Right lobe of liver (tissue), 6 donors: ENCODE data around the gene GATA2. TPM values are rescaled to one million over a fixed set of nuclear protein-coding genes. Genes with fewer than 3 reads are reported as not detected.

Experiments
- ATAC-seq, 4 donors: fragments of 200-7000 bp; cut with Tn5 transposase; one replicate each; pipeline ENCODE4 v1.9.1; 2020; ENCODE audit warnings: mild to moderate bottlenecking in 4 of 4, moderate library complexity in 4 of 4
- DNase-seq, 3 donors: peaks; one replicate each; pipeline ENCODE4 v3.0.0-alpha.2; 2020
- H3K27ac ChIP-seq, 3 donors: fragments of 200-600 bp; one replicate each; pipeline ENCODE4 v1.8.0; 2022
- H3K27me3 ChIP-seq, 2 donors: fragments of 200-600 bp; one replicate each; pipeline ENCODE4 v1.8.0; 2022
- H3K36me3 ChIP-seq, 4 donors: fragments of 200-600 bp; sonication (generic) in 1 of 4; one replicate each; pipeline versions ENCODE4 v1.5.1 to v1.8.0; 2017 to 2022; ENCODE audit warnings: control low read depth in 1 of 4
- H3K4me1 ChIP-seq, 4 donors: fragments of 200-600 bp; sonication (generic) in 1 of 4; one replicate each; pipeline versions ENCODE4 v1.5.1 to v1.8.0; 2017 to 2022; ENCODE audit warnings: control low read depth in 1 of 4
- H3K4me3 ChIP-seq, 3 donors: fragments of 200-600 bp; one replicate each; pipeline ENCODE4 v1.8.0; 2022
- H3K9me3 ChIP-seq, 4 donors: fragments of 200-600 bp; sonication (generic) in 1 of 4; one replicate each; pipeline versions ENCODE4 v1.5.1 to v1.8.0; 2017 to 2022; ENCODE audit warnings: control low read depth in 1 of 4
- POLR2A ChIP-seq: fragments of 450-650 bp; IDR thresholded peaks from one replicate; pipeline ENCODE4 v1.6.1; 2017; ENCODE audit warnings: antibody characterized with exemption, mild to moderate bottlenecking
- WGBS: methylation state at CpG from one replicate; pipeline ENCODE4 v1.1.6; 2018; ENCODE audit warnings: low coverage, low lambda C conversion rate; ENCODE audit not compliant: insufficient coverage; ENCODE audit errors: missing lambda C conversion rate; 5-methylcytosine and 5-hydroxymethylcytosine counted together
- intact Hi-C, 2 donors: fragments of 100-400 bp; cut with DNase I; formaldehyde crosslinking; loops; one replicate each; pipeline versions ENCODE4 v1.11.2 to v1.14.1; 2022
- total RNA-seq, 6 experiments: library from RNA; depleted of rRNA in 2 of 6; stranded (reverse); fragments of >200 nt in 2 of 6; fragmentation: NEBNext Ultra II Directional in 3 of 6; extraction: Animal tissue kit (Norgen Biotek cat#: 25700) in 3 of 6; gene quantifications; one replicate each; pipeline versions ENCODE4 v1.1.0 to v1.2.4, GENCODE V29; 2016 to 2023
- TF ChIP-seq, protein P1 (sequence below), 4 donors: fragments of 200-600 bp in 3 of 4; fragments of 450-650 bp in 1 of 4; IDR thresholded peaks; one replicate each; pipeline versions ENCODE4 v1.5.1 to v1.8.0; 2016 to 2022; ENCODE audit warnings: antibody characterized with exemption in 4 of 4, mild to moderate bottlenecking in 2 of 4
- donor health status: DM: no; HTN: yes; CAD: no.
- donor health status: DM: no; HTN: no; CAD: no.
- donor health status: DM: no; HTN: no; CAD: no.
- donor health status: DM: no; HTN: yes; CAD: no.
- donor health status: DM: no; HTN: yes; CAD: no.

GATA2 gene
- total RNA-seq, 6 experiments from 2014 or later: 0.60 to 1.3 (median 0.76) TPM

GRCh38 chr3:128493570-128494366 is 767 bp upstream of the GATA2 start:
- DNase-seq (peak in 1 of 3 donors; percentile 30), ATAC-seq (no peak)
- TF ChIP-seq, protein P1, sequence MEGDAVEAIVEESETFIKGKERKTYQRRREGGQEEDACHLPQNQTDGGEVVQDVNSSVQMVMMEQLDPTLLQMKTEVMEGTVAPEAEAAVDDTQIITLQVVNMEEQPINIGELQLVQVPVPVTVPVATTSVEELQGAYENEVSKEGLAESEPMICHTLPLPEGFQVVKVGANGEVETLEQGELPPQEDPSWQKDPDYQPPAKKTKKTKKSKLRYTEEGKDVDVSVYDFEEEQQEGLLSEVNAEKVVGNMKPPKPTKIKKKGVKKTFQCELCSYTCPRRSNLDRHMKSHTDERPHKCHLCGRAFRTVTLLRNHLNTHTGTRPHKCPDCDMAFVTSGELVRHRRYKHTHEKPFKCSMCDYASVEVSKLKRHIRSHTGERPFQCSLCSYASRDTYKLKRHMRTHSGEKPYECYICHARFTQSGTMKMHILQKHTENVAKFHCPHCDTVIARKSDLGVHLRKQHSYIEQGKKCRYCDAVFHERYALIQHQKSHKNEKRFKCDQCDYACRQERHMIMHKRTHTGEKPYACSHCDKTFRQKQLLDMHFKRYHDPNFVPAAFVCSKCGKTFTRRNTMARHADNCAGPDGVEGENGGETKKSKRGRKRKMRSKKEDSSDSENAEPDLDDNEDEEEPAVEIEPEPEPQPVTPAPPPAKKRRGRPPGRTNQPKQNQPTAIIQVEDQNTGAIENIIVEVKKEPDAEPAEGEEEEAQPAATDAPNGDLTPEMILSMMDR (IDR thresholded peaks at IDR 0.05): no peak
- no peak for TF ChIP-seq POLR2A
- H3K4me1 ChIP-seq: peaks cover 2 to 42% (median 5%) of the 10 kb centered on the region in 4 donors
- peaks cover 25 to 61% of the 10 kb centered on the region in 2 donors for H3K27me3 ChIP-seq
- H3K27ac ChIP-seq: no peak overlapping the region
- no peaks in the 10 kb centered on the region for H3K9me3 ChIP-seq
- H3K36me3 ChIP-seq: no peaks in the 10 kb centered on the region
- no peak overlapping the region for H3K4me3 ChIP-seq
- 23% methylated on average over 6 of the region's 13 CpGs for WGBS
- intact Hi-C loops: loop anchor here in 1 of 2 donors (10.0 kb wide), 1 partner anchor 419 kb away; no protein-coding TSS in a partner anchor

DNA sequence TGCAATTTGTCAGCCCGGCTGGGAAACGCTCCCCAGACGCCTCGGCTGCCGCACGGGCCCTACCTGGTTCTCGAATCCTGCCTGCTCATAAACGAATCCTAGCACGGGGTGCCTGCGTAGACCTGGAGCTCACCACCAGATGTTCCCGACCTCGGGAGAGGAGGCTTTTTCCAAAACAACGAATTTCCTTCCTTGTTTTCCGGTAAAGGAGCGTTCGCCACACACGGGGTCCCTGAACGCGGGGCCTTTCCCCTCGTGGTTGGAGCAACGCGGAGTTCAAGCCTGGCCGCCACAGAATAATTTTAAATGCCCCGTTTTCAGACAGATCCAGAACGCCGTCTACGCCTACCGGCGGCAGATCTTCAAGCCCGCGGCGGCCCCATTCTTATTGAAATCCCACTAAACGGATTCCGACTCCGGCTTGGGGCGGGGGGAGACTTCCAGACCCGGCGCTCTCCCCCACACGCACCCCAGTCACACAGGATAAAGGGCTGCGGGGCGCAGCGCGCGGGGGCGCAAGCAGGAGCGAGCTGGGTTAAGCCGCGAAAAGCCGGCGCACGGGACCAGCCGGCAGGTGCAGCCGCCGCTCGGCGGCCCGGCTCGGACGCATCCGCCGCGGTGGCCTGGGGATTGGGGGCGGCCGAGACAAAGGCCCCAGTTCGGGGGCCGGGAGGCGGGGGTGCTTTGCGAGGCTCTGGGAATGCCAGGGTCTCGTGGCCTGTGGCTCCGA is 895 bp downstream of the GATA2 start:
- Histone ChIP-seq H3K27me3 (peaks cover 25 to 68% of the 10 kb centered on the region in 2 donors), H3K9me3 (no peaks in the 10 kb centered on the region), H3K4me3 (no peak overlapping the region), H3K27ac (no peak overlapping the region), H3K36me3 (no peaks in the 10 kb centered on the region), H3K4me1 (peaks cover under 1 to 54% (median 6%) of the 10 kb centered on the region in 4 donors)
- ATAC-seq (no peak), DNase-seq (peak in 1 of 3 donors; percentile 35)
- intact Hi-C loops: loop anchor here in 1 of 2 donors (10.0 kb wide), 1 partner anchor 417 kb away; no protein-coding TSS in a partner anchor
- 18% methylated on average over 23 of the region's 70 CpGs for WGBS
- TF ChIP-seq, protein P1 (IDR thresholded peaks at IDR 0.05): no peak
- no peak for TF ChIP-seq POLR2A

- intact Hi-C loops: loop anchor here in 1 of 2 donors (10.0 kb wide), 1 partner anchor 417 kb away; no protein-coding TSS in a partner anchor
These were observed 1.4 kb downstream of the GATA2 start for GRCh38 chr3:128491691-128491940.

DNA sequence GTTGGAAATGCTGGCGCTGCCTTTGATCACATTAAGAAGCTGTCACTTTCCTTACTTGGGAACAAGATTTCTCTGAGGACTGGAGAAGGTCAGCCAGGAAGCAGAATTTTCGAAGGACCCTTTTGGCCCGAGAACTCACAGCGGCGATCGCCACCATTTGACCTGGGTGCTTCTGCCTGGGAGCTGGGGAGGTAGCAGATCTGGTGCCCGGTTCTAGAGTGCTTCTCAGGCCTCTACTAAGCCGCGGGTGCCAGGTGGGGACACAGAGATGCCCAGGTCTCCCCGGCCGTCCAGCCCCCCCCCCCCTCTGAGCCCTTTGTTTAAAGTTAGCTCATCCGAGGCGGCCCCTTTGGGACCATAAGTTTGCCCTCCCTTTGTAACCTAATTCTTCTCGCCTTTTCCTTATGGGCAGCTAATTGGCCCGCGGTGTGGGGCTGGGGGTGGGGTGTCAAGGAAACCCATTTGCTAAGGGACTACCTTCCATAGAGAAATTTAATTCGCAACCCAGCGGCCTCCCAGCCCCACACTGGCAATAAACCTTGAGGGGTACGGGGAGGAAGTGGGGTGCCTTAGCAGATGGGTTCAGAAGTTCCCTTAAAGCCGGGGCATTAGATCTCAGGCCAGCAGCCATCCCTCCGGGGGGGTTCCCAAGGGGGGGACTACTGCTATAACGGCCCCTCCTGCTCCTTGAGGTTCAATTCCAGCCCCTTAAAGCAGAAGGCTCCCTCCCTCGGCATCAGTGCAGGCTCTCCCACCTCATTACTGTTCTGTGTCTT is 1.9 kb downstream of the GATA2 start:
- 17% methylated on average over 13 of the region's 23 CpGs for WGBS
- intact Hi-C loops: loop anchor here in 1 of 2 donors (10.0 kb wide), 1 partner anchor 416 kb away; no protein-coding TSS in a partner anchor
- no peak for ATAC-seq
- no peak overlapping the region for H3K27ac ChIP-seq
- DNase-seq: peak in 2 of 3 donors; percentile 25 to 35
- H3K4me3 ChIP-seq: no peak overlapping the region
- TF ChIP-seq POLR2A: no peak
- TF ChIP-seq, protein P1 (IDR thresholded peaks at IDR 0.05): no peak
- H3K27me3 ChIP-seq: peaks cover 25 to 68% of the 10 kb centered on the region in 2 donors
- peaks cover 0 to 53% (median 5%) of the 10 kb centered on the region in 4 donors for H3K4me1 ChIP-seq
- no peaks in the 10 kb centered on the region for H3K36me3 ChIP-seq
- no peaks in the 10 kb centered on the region for H3K9me3 ChIP-seq

More at GRCh38 chr3:128491691-128491940, 1.4 kb downstream of the GATA2 start:
- no peak for DNase-seq
- no peak for TF ChIP-seq POLR2A
- TF ChIP-seq, protein P1 (IDR thresholded peaks at IDR 0.05): no peak
- 16% methylated on average over 7 of the region's 19 CpGs for WGBS
- H3K9me3 ChIP-seq: no peaks in the 10 kb centered on the region
- no peak overlapping the region for H3K27ac ChIP-seq
- no peak for ATAC-seq
- H3K4me1 ChIP-seq: peaks cover 0 to 54% (median 5%) of the 10 kb centered on the region in 4 donors
- no peaks in the 10 kb centered on the region for H3K36me3 ChIP-seq
- H3K4me3 ChIP-seq: no peak overlapping the region
- peaks cover 25 to 68% of the 10 kb centered on the region in 2 donors for H3K27me3 ChIP-seq
